GM18873 (cell line): ENCODE data around the gene ZDHHC22.
A peak's percentile ranks its signal among the peaks of the same experiment; 100 is the strongest.

ENCODE experiments used
- ATAC-seq: cut with Tn5 transposase; IDR thresholded peaks from one replicate; pipeline ENCODE4 v1.9.1; 2021; ENCODE audit warnings: mild to moderate bottlenecking, moderate library complexity, moderate number of reproducible peaks; ENCODE audit not compliant: unreplicated experiment, low FRiP score

ZDHHC22 gene

GRCh38 chr14:77107228-77107627 lies 34.4 kb downstream of the ZDHHC22 start:
- no peak for ATAC-seq

- no peak for ATAC-seq
These were observed 34.9 kb downstream of the ZDHHC22 start for GRCh38 chr14:77106666-77107065.

- ATAC-seq, result no peak
These were observed 36.2 kb downstream of the ZDHHC22 start for GRCh38 chr14:77105145-77105939.

- no peak for ATAC-seq
These were observed 37.2 kb downstream of the ZDHHC22 start for GRCh38 chr14:77104393-77104792.

- ATAC-seq, result no peak
These were observed 37.6 kb downstream of the ZDHHC22 start for GRCh38 chr14:77103951-77104350.

GRCh38 chr14:77103475-77103874 lies 38.1 kb downstream of the ZDHHC22 start:
- ATAC-seq, result no peak

- ATAC-seq, result no peak
These were observed 39.4 kb downstream of the ZDHHC22 start for GRCh38 chr14:77102154-77102553.

GRCh38 chr14:77100961-77101360 lies 40.6 kb downstream of the ZDHHC22 start:
- no peak for ATAC-seq

- no peak for ATAC-seq
These were observed 42.0 kb downstream of the ZDHHC22 start for GRCh38 chr14:77099425-77100167.

GRCh38 chr14:77098529-77099353 lies 42.9 kb downstream of the ZDHHC22 start:
- ATAC-seq, result no peak

- ATAC-seq, result peak; percentile 83
These were observed 43.7 kb downstream of the ZDHHC22 start, which contains the start of gene CIPC for GRCh38 chr14:77097700-77098528. Gene CIPC (plus strand): TSS chr14:77098258. CDS start chr14:77105709, 7,451 bp downstream.

GRCh38 chr14:77097006-77097699 lies 44.4 kb downstream of the ZDHHC22 start:
- ATAC-seq, result no peak

GRCh38 chr14:77094672-77095284 lies 46.8 kb downstream of the ZDHHC22 start:
- ATAC-seq, result no peak

GRCh38 chr14:77092676-77093075 lies 48.9 kb downstream of the ZDHHC22 start:
- ATAC-seq, result no peak

- ATAC-seq, result no peak
These were observed 50.1 kb downstream of the ZDHHC22 start for GRCh38 chr14:77091518-77091917.

- ATAC-seq, result no peak
These were observed 52.9 kb downstream of the ZDHHC22 start for GRCh38 chr14:77088645-77089044.

- ATAC-seq, result no peak
These were observed 53.4 kb downstream of the ZDHHC22 start for GRCh38 chr14:77088219-77088618.

GRCh38 chr14:77087631-77088030 lies 54.0 kb downstream of the ZDHHC22 start:
- no peak for ATAC-seq

- no peak for ATAC-seq
These were observed 54.6 kb downstream of the ZDHHC22 start for GRCh38 chr14:77086951-77087350.
